ENCODE results near the gene FTH1.

DNA sequence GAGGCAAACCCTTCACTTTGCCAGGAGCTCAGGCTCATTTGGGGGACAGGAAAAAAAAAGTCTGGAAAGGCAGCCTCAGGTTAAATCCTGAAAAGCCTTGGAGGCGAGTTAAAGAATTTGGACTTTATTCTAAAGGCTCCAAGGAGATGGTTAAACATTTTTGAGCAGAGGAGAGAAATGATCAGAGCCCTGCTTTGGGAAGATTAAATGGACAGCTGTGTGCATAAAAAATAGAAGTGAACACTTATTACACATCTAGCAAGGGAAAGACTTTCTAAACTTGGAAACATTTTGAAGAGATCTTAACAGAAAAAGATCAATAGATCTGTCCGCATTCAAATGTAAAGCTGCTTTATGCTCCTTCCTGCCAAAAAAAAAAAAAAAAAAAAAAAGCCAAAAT is 41.7 kb downstream of the FTH1 start:
- TF ChIP-seq, protein P1, sequence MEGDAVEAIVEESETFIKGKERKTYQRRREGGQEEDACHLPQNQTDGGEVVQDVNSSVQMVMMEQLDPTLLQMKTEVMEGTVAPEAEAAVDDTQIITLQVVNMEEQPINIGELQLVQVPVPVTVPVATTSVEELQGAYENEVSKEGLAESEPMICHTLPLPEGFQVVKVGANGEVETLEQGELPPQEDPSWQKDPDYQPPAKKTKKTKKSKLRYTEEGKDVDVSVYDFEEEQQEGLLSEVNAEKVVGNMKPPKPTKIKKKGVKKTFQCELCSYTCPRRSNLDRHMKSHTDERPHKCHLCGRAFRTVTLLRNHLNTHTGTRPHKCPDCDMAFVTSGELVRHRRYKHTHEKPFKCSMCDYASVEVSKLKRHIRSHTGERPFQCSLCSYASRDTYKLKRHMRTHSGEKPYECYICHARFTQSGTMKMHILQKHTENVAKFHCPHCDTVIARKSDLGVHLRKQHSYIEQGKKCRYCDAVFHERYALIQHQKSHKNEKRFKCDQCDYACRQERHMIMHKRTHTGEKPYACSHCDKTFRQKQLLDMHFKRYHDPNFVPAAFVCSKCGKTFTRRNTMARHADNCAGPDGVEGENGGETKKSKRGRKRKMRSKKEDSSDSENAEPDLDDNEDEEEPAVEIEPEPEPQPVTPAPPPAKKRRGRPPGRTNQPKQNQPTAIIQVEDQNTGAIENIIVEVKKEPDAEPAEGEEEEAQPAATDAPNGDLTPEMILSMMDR (IDR thresholded peaks at IDR 0.05; ENCODE audit: low read depth, low read length, poor library complexity, severe bottlenecking): no peak
- TF ChIP-seq EZH2phosphoT487 (IDR thresholded peaks at IDR 0.05; ENCODE audit: borderline replicate concordance, low read length): no peak

Measured in DOHH2 (cell line).